Putamen (tissue), 1 donor: Measurements from ENCODE around the gene STAG1.
"Not testable (repeated sequence)": the region's sequence is repeated elsewhere in the genome, so short reads cannot be mapped to it uniquely, and the experiment has no call there.

Experiments
- DNase-seq: peaks from one replicate; pipeline ENCODE4 v3.0.0-alpha.2; 2016; ENCODE audit warnings: low spot score

Gene STAG1

GRCh38 chr3:136503056-136503455 lies 249.1 kb downstream of the STAG1 start:
- no peak for DNase-seq

- no peak for DNase-seq
Measured at GRCh38 chr3:136498919-136499447, 253.2 kb downstream of the STAG1 start.

- no peak for DNase-seq
Measured at GRCh38 chr3:136495213-136495612, 257.0 kb downstream of the STAG1 start.

GRCh38 chr3:136490646-136491405 lies 261.4 kb downstream of the STAG1 start:
- no peak for DNase-seq

- DNase-seq, result no peak
Measured at GRCh38 chr3:136485777-136486176, 266.4 kb downstream of the STAG1 start.

- DNase-seq, result no peak
Measured at GRCh38 chr3:136476280-136476679, 275.9 kb downstream of the STAG1 start.

GRCh38 chr3:136474876-136475275 lies 277.3 kb downstream of the STAG1 start:
- DNase-seq, result not testable (repeated sequence)

- no peak for DNase-seq
Measured at GRCh38 chr3:136473716-136474326, 278.4 kb downstream of the STAG1 start.

GRCh38 chr3:136465296-136465695 lies 286.9 kb downstream of the STAG1 start:
- no peak for DNase-seq

GRCh38 chr3:136464502-136464901 lies 287.7 kb downstream of the STAG1 start:
- no peak for DNase-seq

GRCh38 chr3:136463170-136463569 lies 289.0 kb downstream of the STAG1 start:
- DNase-seq, result no peak

- no peak for DNase-seq
Measured at GRCh38 chr3:136457793-136458192, 294.4 kb downstream of the STAG1 start.

GRCh38 chr3:136456196-136456595 lies 296.0 kb downstream of the STAG1 start:
- DNase-seq, result no peak

GRCh38 chr3:136444581-136444980 lies 307.6 kb downstream of the STAG1 start:
- DNase-seq, result no peak

- no peak for DNase-seq
Measured at GRCh38 chr3:136437043-136437442, 315.1 kb downstream of the STAG1 start.

- no peak for DNase-seq
Measured at GRCh38 chr3:136434429-136434828, 317.7 kb downstream of the STAG1 start.

GRCh38 chr3:136432685-136433084 lies 319.5 kb downstream of the STAG1 start:
- DNase-seq, result no peak

- DNase-seq, result no peak
Measured at GRCh38 chr3:136428167-136428566, 324.0 kb downstream of the STAG1 start.

GRCh38 chr3:136427236-136427635 lies 324.9 kb downstream of the STAG1 start:
- no peak for DNase-seq

- DNase-seq, result no peak
Measured at GRCh38 chr3:136414476-136414875, 337.7 kb downstream of the STAG1 start.

- no peak for DNase-seq
Measured at GRCh38 chr3:136412307-136412706, 339.9 kb downstream of the STAG1 start.

GRCh38 chr3:136409549-136409948 lies 342.6 kb downstream of the STAG1 start:
- no peak for DNase-seq

- no peak for DNase-seq
Measured at GRCh38 chr3:136404056-136404455, 348.1 kb downstream of the STAG1 start.

GRCh38 chr3:136396916-136397315 lies 355.3 kb downstream of the STAG1 start:
- DNase-seq, result no peak
